Fibroblast of upper back skin (primary cell): Measurements from ENCODE around the gene KLF14.
"Not testable (repeated sequence)": the region's sequence is repeated elsewhere in the genome, so short reads cannot be mapped to it uniquely, and the experiment has no call there.

Experiments used
- DNase-seq: peaks from one replicate; pipeline ENCODE4 v3.0.0-alpha.2; 2013

Gene KLF14

DNA sequence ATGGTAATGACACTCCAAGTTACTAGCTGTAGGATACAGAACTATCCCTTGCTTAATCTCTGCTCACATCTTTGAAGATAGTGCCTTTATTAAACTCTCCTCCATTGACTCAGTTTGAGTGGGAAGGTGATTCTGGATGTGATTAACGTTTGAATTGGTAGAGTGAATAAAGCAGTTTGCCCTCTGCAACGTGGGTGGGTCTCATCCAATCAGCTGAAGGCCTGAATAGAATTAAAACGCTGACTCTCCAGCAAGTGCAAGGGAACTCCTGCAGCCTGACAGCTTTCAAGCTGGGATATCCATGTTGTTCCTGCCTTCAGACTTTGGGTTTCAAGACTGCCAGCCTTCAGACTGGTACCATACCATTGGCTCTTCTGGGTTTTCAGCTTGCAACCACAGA, 21.6 kb downstream of the KLF14 start:
- no peak for DNase-seq

DNA sequence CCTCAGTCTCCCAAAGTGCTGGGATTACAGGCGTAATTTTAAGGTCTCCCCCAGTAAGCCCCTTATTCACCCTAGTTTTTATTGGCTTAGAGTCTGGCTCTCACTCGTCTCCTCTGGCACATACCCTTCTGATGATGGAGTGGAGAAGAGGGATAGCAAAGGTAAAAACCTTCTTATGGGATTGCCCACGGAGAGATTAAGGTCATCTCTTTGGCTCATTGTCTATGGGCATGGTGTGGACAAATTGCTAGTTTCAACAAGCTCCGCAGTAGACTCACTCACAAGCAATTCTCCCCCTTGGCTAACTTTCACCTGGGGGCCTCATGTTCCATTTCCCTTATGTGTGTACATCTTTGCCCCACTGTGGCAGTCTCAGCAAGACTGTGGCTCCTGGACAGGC, 25.2 kb downstream of the KLF14 start:
- DNase-seq = no peak

DNA sequence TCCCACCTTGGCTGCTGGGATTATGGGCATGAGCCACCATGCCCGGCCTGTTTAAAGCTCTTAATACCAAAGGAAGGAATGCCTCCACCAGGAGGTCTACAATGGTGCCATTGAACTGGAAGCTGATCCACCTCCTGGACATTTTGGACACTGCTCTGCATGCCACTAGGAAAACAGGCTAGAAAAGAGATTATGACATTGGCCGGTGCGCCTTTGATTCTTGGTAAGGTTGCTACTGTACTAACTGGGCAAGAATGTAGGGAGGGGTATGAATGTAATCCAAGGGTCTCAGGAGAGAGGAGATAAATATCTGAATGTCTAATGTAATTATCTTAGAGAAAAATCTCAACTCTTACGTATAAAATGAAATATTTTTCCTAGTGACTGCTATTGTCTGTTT, 26.0 kb downstream of the KLF14 start:
- no peak for DNase-seq

DNA sequence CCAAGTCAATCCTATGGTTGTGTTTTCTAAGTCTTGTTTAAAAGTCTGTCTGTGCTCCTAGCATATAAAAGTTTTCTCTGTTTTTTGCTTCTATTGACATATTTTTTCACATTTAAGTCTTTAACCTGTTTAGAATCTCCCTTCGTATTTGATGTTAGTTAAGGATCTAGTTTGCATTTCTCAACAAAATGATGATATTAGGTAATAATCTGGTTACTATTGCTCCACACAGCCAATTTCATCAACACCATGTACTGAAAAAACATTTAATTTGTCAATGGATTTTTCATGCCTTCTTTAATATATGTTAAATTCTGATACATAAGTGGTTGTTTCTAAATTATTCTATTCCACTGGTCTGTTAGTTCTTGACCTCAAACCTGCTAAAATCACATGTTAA, 30.2 kb downstream of the KLF14 start:
- DNase-seq = no peak

DNA sequence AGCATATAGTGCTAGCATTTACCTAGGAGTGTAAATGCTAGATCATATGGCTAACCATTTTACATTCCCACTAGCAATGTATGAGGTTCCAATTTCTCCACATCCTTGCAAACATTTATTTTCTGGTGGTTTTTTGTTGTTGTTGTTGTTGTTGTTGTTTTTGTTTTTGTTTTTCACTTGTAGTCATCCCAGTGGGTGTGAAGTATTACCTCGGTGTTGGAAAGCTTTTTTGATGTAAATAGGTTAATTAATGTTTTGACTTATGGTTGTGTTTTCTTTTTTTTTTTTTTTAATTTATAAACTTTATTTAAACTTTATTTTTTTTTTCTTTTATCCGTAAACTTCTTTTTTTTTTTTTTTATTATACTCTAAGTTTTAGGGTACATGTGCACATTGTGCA, 32.4 kb downstream of the KLF14 start:
- no peak for DNase-seq

DNA sequence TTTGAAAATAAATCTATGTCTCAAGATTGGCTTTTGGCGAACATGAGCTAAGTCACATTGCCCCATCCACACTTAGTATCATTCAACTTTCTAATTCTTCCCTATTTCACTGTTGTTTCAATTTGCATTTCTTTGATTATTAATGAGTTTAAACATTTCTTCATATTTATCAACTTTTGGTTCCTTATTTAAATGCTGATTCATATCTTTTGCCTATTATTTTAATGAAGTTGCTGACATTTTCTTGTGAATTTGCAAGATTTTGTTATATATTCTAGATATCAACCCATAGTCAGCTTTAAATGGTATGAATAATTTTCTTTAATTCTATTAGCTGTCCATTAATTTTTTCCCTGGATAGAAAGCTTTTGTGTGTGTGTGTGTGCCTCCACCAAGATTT, 33.2 kb downstream of the KLF14 start:
- no peak for DNase-seq

DNA sequence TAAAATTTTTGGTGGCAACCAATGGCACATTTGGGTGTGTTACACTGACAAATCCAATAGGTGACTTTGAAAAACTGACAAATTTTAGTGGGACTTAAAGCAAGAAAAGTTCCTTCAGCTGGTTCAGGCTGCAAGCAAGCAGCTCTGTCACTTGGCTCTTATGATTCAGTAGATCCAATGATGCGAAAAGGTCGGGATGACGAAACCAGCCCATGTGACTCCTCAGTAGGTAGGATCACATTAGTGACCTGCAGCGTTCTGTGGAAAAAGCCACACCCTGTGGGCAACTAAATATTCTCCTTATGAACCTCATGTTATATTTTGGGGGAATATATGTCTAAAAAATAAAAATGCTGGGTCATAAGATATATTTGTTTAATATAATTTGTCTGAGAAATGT, 34.3 kb downstream of the KLF14 start:
- DNase-seq = no peak

DNA sequence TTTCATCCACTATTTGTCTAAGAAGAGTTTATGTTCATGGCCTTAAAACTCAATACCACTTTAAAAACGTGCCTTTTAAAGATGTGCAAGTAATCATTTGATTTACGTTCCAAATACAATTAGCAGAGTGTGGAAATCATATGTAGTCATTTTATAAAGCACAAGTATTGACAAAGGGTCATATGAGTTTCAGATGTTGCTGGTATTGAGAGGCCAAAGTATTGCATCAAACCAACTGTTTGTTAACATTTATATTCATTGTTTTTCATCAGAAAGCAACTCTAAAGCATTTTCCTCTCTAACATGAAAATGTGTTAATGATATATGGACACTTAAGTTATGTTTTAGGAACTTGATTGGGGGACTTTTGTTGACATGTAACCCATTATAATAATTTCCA, 36.2 kb downstream of the KLF14 start:
- DNase-seq = no peak

DNA sequence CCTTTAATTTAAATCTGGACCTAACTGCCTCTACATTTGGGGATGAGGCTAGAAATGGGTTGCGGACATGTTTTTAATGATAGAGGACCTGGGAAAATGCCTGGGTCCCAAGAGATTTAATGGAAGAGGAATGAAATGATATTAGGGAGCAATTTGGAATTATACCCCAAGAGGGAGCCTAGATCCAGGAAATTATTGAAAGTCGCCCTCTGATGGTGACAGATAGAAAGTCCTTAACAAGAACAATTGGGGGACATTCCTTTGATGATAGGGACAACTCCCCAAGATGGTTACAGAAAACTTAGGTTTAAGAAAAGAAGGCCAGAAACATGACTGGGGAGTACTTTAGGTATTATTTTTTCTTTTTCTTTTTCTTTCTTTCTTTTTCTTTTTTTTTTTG, 38.2 kb downstream of the KLF14 start:
- DNase-seq = peak; percentile 55

DNA sequence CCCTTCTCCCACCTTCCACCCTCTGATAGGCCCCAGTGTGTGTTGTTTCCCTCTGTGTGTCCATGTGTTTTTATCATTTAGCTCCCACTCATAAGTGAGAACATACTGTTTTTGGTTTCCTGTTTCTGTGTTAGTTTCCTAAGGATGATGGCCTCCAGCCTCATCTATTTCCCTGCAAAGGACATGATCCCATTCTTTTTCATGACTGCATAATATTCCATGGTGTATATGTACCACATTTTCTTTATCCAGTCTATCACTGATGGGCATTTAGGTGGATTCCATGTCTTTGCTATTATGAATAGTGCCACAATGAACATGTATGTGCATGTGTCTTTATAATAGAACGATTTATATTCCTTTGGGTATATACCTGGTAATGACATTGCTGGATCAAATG, 41.6 kb downstream of the KLF14 start:
- DNase-seq = not testable (repeated sequence)

DNA sequence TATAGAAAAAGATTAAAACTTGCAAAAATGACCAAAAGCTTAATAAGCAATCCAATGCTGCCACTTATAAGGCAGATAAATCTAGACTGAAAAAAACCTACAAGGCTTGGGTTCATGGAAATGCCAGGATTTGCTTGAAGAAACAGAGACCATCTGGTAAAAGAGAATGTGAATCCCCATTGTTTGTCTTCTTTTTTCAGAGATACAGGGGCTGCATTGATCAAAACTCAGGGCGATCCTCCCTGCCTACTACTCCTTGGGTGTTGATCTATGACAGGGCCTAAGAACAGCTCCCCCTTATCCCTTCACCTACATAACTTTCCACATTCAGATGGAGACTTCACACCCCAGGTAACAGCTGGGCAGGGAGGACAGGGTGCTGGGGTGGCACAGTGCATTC, 44.3 kb downstream of the KLF14 start:
- DNase-seq = no peak

DNA sequence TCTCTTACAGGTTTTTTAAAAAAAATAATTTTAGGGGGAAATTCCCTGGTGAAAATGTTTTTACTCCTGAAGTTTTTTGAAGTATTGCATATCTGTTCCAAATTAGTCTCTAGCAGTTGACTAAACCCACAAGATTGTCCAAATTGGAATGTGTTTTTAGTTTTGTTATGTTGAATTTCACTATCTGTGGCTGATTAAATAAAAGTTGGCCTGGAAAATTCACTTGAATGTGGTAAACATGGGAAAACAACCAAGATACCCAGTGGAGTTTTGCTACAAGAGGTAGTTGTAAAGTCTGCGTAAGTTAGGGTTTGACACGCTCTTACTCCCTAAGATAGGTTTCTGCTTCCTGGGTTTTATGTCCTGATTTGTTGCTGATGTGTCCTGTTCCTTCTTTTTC, 51.0 kb downstream of the KLF14 start:
- no peak for DNase-seq
